Tibial artery (tissue), 4 donors: ENCODE measurements around the gene CD151.

Experiments
- DNase-seq, 2 donors: peaks; one replicate each; pipeline ENCODE4 v3.0.0-alpha.2; 2019
- H3K27ac ChIP-seq, 2 donors: fragments of 200-600 bp; sonication (generic) in 1 of 2; 1 replicate in 1 of 2; 2 replicates in 1 of 2; pipeline ENCODE4 v1.5.1; 2018 to 2019; ENCODE audit warnings: mild to moderate bottlenecking in 1 of 2
- H3K27me3 ChIP-seq, 2 donors: fragments of 200-600 bp; sonication (generic) in 1 of 2; one replicate each; pipeline versions ENCODE4 v1.5.1 to v1.6.0; 2016 to 2019
- H3K36me3 ChIP-seq, 3 donors: fragments of 200-600 bp; sonication (generic) in 2 of 3; one replicate each; pipeline ENCODE4 v1.5.1; 2016 to 2019; ENCODE audit warnings: mild to moderate bottlenecking in 2 of 3
- H3K4me1 ChIP-seq, 4 donors: fragments of 200-600 bp; sonication (generic) in 2 of 4; 1 replicate in 3 of 4; 2 replicates in 1 of 4; pipeline ENCODE4 v1.5.1; 2016 to 2019
- H3K4me3 ChIP-seq, 2 donors: fragments of 200-600 bp; sonication (generic) in 1 of 2; 1 replicate in 1 of 2; 2 replicates in 1 of 2; pipeline ENCODE4 v1.5.1; 2018 to 2019; ENCODE audit warnings: mild to moderate bottlenecking in 2 of 2
- H3K9me3 ChIP-seq, 3 donors: fragments of 200-600 bp; sonication (generic) in 1 of 3; one replicate each; pipeline ENCODE4 v1.5.1; 2016 to 2019
- intact Hi-C: fragments of 100-400 bp; cut with DNase I; formaldehyde crosslinking; loops from one replicate; pipeline ENCODE4 v1.15.0; 2023; ENCODE audit warnings: low total_unique reads
- TF ChIP-seq, protein P1 (sequence below), 2 experiments: fragments of 200-600 bp in 1 of 2; fragments of 450-650 bp in 1 of 2; IDR thresholded peaks; one replicate each; pipeline ENCODE4 v1.5.1; 2017 to 2019; ENCODE audit warnings: antibody characterized with exemption in 2 of 2, mild to moderate bottlenecking in 1 of 2, moderate library complexity in 1 of 2

CD151 gene

DNA sequence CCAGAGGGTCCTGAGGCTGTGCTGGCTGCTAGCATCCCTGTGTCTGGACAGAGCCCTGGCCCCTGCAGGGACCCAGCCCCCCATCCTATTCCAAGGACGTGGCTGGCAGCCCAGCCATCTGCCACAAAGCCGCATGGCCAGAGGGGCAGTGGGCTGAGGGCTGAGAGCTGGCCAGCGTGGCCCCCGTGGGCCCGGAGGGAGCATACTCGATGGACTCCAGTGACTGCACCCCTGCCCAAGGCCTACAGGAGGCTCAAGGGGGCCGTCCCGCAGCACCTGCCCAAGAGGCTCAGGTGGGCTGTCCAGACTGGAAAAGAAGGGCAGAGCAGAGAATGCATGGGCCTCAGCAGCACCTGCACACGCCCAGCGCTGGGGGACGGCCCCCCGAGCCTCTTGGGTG lies 23.0 kb downstream of the CD151 start:
- no peak overlapping the region for H3K27ac ChIP-seq
- peaks cover 0 to 31% (median 14%) of the 10 kb centered on the region in 4 donors for H3K4me1 ChIP-seq
- no peaks in the 10 kb centered on the region for H3K9me3 ChIP-seq
- TF ChIP-seq, protein P1, sequence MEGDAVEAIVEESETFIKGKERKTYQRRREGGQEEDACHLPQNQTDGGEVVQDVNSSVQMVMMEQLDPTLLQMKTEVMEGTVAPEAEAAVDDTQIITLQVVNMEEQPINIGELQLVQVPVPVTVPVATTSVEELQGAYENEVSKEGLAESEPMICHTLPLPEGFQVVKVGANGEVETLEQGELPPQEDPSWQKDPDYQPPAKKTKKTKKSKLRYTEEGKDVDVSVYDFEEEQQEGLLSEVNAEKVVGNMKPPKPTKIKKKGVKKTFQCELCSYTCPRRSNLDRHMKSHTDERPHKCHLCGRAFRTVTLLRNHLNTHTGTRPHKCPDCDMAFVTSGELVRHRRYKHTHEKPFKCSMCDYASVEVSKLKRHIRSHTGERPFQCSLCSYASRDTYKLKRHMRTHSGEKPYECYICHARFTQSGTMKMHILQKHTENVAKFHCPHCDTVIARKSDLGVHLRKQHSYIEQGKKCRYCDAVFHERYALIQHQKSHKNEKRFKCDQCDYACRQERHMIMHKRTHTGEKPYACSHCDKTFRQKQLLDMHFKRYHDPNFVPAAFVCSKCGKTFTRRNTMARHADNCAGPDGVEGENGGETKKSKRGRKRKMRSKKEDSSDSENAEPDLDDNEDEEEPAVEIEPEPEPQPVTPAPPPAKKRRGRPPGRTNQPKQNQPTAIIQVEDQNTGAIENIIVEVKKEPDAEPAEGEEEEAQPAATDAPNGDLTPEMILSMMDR (IDR thresholded peaks at IDR 0.05) = no peak
- no peak for DNase-seq
- intact Hi-C loops = no loop called here
- H3K36me3 ChIP-seq = peaks cover 0 to 27% (median 3%) of the 10 kb centered on the region in 3 donors
- no peaks in the 10 kb centered on the region for H3K27me3 ChIP-seq
- H3K4me3 ChIP-seq = no peak overlapping the region

DNA sequence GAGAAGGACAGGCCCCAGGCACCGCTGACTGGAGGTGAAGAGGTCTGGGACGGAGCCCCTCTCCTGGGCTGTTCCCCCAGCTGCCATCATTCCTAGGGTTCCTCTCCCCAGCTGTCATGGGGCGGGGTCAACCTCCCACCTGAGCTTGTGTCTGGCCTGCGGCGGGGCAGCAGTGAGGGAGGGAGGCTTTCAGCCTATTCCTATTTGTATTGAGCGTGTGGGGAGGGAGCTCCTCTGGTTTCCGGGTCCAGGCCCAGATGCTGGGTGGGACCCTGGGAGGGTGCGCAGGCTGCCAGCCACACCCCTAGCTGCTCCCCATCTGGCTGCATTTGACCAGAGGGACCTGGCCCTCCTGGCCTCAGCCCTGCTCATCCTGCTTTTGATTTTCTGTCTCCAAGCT lies 23.6 kb downstream of the CD151 start:
- no peak overlapping the region for H3K4me3 ChIP-seq
- TF ChIP-seq, protein P1 (IDR thresholded peaks at IDR 0.05) = no peak
- H3K4me1 ChIP-seq = peaks cover 0 to 29% (median 11%) of the 10 kb centered on the region in 4 donors
- H3K36me3 ChIP-seq = peaks cover 0 to 27% (median 3%) of the 10 kb centered on the region in 3 donors
- no peaks in the 10 kb centered on the region for H3K9me3 ChIP-seq
- no peaks in the 10 kb centered on the region for H3K27me3 ChIP-seq
- no peak overlapping the region for H3K27ac ChIP-seq
- intact Hi-C loops = no loop called here
- no peak for DNase-seq

DNA sequence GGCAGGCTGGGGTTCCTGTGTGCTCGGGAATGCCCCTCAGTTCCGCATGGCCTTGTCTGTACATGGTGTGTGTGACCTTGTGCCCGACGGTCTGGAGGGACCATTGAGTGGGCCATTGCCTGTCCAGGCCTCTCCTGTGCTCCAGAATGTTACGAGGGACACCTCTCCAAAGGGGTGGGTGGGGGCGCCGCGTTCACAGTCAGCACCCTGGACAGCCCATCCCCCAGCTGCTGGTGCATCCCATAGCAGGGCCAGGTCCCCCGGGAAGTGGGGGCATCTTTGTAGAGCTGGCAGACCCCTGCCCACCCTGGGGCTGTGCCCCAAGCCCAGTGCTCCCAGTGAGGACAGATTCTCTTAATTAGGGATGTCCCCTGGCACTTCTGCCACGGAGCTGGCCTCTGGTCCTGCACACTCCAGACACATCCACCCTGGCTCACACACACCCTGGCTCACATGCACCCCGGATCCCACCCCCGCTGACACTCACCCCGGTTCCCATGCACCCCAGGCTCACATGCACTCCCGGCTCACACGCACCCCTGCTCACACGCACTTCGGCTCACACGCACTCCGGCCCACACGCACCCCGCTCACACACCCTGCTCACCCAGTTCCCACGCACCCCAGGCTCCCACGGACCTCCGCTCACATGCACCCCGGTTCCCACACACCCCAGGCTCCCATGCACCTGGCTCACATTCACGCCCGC lies 25.5 kb downstream of the CD151 start:
- Histone ChIP-seq H3K4me3 (no peak overlapping the region), H3K27me3 (no peaks in the 10 kb centered on the region), H3K9me3 (no peaks in the 10 kb centered on the region), H3K4me1 (peaks cover 0 to 37% (median 10%) of the 10 kb centered on the region in 4 donors), H3K36me3 (peaks cover 0 to 33% (median 10%) of the 10 kb centered on the region in 3 donors), H3K27ac (no peak overlapping the region)
- intact Hi-C loops = no loop called here
- no peak for DNase-seq
- TF ChIP-seq, protein P1 (IDR thresholded peaks at IDR 0.05) = no peak

DNA sequence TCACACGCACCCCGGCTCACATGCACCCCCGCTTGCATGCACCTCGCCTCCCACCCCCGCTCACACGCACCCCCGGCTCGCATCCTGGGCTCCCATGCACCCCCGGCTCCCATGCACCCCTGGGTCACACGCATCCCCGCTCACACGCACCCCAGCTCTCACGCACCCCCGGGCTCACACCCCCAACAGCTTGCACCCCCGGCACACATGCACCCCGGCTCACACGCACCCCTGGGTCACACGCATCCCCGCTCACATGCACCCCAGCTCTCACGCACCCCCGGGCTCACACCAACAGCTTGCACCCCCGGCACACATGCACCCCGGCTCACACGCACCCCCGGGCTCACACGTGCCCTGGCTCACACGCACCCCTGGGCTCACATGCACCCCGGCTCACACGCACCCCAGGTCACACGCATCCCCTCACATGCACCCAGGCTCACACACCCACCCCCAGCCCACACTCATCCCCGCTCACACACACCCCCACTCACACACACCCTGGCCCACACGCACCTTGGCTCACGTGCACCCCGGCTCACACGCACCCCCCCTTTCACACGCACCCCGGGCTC lies 26.1 kb downstream of the CD151 start:
- Histone ChIP-seq H3K9me3 (no peaks in the 10 kb centered on the region), H3K27me3 (no peaks in the 10 kb centered on the region), H3K4me3 (no peak overlapping the region), H3K27ac (no peak overlapping the region), H3K4me1 (peaks cover 0 to 37% (median 10%) of the 10 kb centered on the region in 4 donors), H3K36me3 (peaks cover 0 to 33% (median 17%) of the 10 kb centered on the region in 3 donors)
- TF ChIP-seq, protein P1 (IDR thresholded peaks at IDR 0.05) = no peak
- intact Hi-C loops = no loop called here
- no peak for DNase-seq

DNA sequence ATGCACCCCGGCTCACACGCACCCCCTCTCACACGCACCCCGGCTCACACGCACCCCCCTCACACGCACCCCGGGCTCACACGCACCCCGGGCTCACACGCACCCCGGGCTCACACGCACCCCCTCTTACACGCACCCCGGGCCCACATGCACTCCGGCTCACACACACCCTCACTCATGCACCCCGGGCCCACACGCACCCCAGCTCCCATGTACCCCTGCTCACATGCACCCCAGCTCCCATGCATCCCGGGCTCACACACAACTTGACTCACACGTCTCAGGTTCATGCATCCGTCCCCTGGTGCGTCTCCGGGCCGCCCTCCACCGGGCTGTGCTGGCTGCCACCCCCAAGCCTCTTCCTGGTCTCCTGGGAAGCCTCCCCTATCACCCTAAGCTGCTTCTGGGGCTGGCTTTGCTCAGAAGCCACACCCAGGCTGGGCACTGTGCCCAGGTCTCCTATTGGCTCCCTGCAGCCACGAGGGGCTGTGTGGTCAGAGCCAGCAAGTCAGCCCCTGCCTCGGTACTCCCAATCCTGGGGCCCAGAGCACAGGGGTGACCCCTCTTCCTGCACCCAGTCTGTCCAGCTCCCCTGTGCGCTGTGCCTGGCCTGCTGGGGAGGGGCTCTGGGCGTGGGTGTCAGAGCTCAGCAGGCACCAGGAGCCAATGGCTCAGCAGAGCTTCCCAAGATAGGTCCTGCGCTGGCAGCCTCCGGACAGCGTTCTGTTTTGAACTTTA lies 26.8 kb downstream of the CD151 start:
- Histone ChIP-seq H3K27ac (peak overlapping the region in 1 of 2 donors; percentile 9), H3K36me3 (peaks cover 0 to 33% (median 22%) of the 10 kb centered on the region in 3 donors), H3K4me1 (peaks cover 0 to 37% (median 10%) of the 10 kb centered on the region in 4 donors), H3K9me3 (no peaks in the 10 kb centered on the region), H3K4me3 (peak overlapping the region in 1 of 2 donors; percentile 21), H3K27me3 (no peaks in the 10 kb centered on the region)
- no peak for DNase-seq
- TF ChIP-seq, protein P1 (IDR thresholded peaks at IDR 0.05) = no peak
- intact Hi-C loops = no loop called here
